ENCODE data around the gene GRIK4. TPM values are rescaled to one million over a fixed set of nuclear protein-coding genes. Genes with fewer than 3 reads are reported as not detected.

Gene GRIK4
- total and polyA plus RNA-seq, 4 donors: 0.41 to 4.9 (median 1.7) TPM

DNA sequence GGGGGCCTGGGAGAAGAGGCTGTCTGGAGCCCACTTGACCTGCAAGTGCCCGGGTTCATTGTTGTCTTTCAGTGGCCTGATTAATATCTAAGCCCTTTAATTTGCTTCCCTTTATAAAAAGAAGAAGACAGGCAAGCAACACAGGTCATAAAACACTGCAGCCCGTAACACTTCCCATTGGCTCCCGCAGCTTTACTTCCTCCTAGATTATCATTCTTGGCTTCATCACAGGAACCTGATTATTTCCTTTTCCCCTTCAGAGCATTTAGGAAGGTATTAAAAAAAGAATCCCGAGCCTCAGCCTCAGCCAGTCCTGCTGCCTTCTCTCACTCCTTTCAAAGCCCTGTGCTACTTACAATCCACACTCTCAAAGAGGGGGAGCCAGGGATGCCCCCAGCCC lies 183.2 kb downstream of the GRIK4 start:
- H3K4me3 ChIP-seq: no peak overlapping the region
- H3K36me3 ChIP-seq (ENCODE audit: control insufficient read depth in 4 of 4, insufficient read depth in 4 of 4, low read length in 4 of 4): no peaks in the 10 kb centered on the region
- TF ChIP-seq, protein P1, sequence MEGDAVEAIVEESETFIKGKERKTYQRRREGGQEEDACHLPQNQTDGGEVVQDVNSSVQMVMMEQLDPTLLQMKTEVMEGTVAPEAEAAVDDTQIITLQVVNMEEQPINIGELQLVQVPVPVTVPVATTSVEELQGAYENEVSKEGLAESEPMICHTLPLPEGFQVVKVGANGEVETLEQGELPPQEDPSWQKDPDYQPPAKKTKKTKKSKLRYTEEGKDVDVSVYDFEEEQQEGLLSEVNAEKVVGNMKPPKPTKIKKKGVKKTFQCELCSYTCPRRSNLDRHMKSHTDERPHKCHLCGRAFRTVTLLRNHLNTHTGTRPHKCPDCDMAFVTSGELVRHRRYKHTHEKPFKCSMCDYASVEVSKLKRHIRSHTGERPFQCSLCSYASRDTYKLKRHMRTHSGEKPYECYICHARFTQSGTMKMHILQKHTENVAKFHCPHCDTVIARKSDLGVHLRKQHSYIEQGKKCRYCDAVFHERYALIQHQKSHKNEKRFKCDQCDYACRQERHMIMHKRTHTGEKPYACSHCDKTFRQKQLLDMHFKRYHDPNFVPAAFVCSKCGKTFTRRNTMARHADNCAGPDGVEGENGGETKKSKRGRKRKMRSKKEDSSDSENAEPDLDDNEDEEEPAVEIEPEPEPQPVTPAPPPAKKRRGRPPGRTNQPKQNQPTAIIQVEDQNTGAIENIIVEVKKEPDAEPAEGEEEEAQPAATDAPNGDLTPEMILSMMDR (IDR thresholded peaks at IDR 0.05; ENCODE audit: control extremely low read depth, extremely low read depth): no peak
- H3K27ac ChIP-seq (ENCODE audit: low read depth in 1 of 2, low read length in 1 of 2): no peak overlapping the region
- WGBS, 2 donors: 25 to 41% methylated on average over 4 of the region's 4 CpGs
- no peak overlapping the region for H3K9ac ChIP-seq (ENCODE audit: insufficient read depth in 1 of 2, low read length in 2 of 2)
- peaks cover 0 to 2% (median 0%) of the 10 kb centered on the region in 4 donors for H3K9me3 ChIP-seq (ENCODE audit: control insufficient read depth in 4 of 4, insufficient read depth in 3 of 4, low read length in 3 of 4)
- H3K4me1 ChIP-seq (ENCODE audit: control insufficient read depth in 5 of 5, insufficient read depth in 5 of 5, low read length in 5 of 5): no peaks in the 10 kb centered on the region
- H3K27me3 ChIP-seq (ENCODE audit: control insufficient read depth in 3 of 3, insufficient read depth in 3 of 3, low read length in 2 of 3): no peaks in the 10 kb centered on the region
- no peak for DNase-seq
- no peak for ATAC-seq (ENCODE audit: insufficient read depth, low FRiP score)

- no peak overlapping the region for H3K9ac ChIP-seq (ENCODE audit: insufficient read depth in 1 of 2, low read length in 2 of 2)
- no peak for ATAC-seq (ENCODE audit: insufficient read depth, low FRiP score)
- H3K4me1 ChIP-seq (ENCODE audit: control insufficient read depth in 5 of 5, insufficient read depth in 5 of 5, low read length in 5 of 5): no peaks in the 10 kb centered on the region
- H3K36me3 ChIP-seq (ENCODE audit: control insufficient read depth in 4 of 4, insufficient read depth in 4 of 4, low read length in 4 of 4): no peaks in the 10 kb centered on the region
- H3K27me3 ChIP-seq (ENCODE audit: control insufficient read depth in 3 of 3, insufficient read depth in 3 of 3, low read length in 2 of 3): no peaks in the 10 kb centered on the region
- H3K4me3 ChIP-seq: no peak overlapping the region
- no peak for DNase-seq
- TF ChIP-seq, protein P1 (IDR thresholded peaks at IDR 0.05; ENCODE audit: control extremely low read depth, extremely low read depth): no peak
- WGBS, 2 donors: 81 to 94% methylated on average over 8 of the region's 8 CpGs
- H3K27ac ChIP-seq (ENCODE audit: low read depth in 1 of 2, low read length in 1 of 2): no peak overlapping the region
- H3K9me3 ChIP-seq (ENCODE audit: control insufficient read depth in 4 of 4, insufficient read depth in 3 of 4, low read length in 3 of 4): peaks cover 0 to 2% (median 0%) of the 10 kb centered on the region in 4 donors
These were observed 183.9 kb downstream of the GRIK4 start for GRCh38 chr11:120695426-120695825.

DNA sequence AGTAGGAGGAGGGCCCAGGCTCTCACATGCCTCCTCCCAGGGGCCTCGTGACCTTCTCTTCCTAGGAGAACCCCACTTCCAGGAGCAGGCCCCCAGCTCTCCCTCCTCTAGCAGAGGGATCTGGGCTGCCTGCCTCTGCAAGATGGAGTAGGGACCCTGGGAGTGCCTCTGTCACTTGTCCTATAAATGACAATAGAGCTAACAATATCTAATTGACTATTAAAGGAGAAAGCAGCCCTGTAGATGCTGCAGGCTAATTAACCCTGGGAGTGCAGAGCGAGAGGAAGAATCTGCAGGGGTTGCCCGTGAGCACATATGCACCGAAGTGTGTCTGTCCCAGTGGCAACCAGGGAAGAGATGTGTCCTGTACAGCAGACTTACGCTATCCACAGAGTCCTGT lies 184.4 kb downstream of the GRIK4 start:
- WGBS, 2 donors: 96 to 97% methylated on average over 5 of the region's 5 CpGs
- Histone ChIP-seq H3K4me1 (ENCODE audit: control insufficient read depth in 5 of 5, insufficient read depth in 5 of 5, low read length in 5 of 5) (no peaks in the 10 kb centered on the region), H3K4me3 (no peak overlapping the region), H3K9ac (ENCODE audit: insufficient read depth in 1 of 2, low read length in 2 of 2) (no peak overlapping the region), H3K27me3 (ENCODE audit: control insufficient read depth in 3 of 3, insufficient read depth in 3 of 3, low read length in 2 of 3) (no peaks in the 10 kb centered on the region), H3K36me3 (ENCODE audit: control insufficient read depth in 4 of 4, insufficient read depth in 4 of 4, low read length in 4 of 4) (no peaks in the 10 kb centered on the region), H3K27ac (ENCODE audit: low read depth in 1 of 2, low read length in 1 of 2) (no peak overlapping the region), H3K9me3 (ENCODE audit: control insufficient read depth in 4 of 4, insufficient read depth in 3 of 4, low read length in 3 of 4) (peaks cover 0 to 2% (median 0%) of the 10 kb centered on the region in 4 donors)
- ATAC-seq (ENCODE audit: insufficient read depth, low FRiP score): no peak
- DNase-seq: no peak
- TF ChIP-seq, protein P1 (IDR thresholded peaks at IDR 0.05; ENCODE audit: control extremely low read depth, extremely low read depth): no peak

GRCh38 chr11:120696597-120697218 lies 185.2 kb downstream of the GRIK4 start:
- Histone ChIP-seq H3K4me1 (ENCODE audit: control insufficient read depth in 5 of 5, insufficient read depth in 5 of 5, low read length in 5 of 5) (no peaks in the 10 kb centered on the region), H3K4me3 (no peak overlapping the region), H3K27me3 (ENCODE audit: control insufficient read depth in 3 of 3, insufficient read depth in 3 of 3, low read length in 2 of 3) (no peaks in the 10 kb centered on the region), H3K9ac (ENCODE audit: insufficient read depth in 1 of 2, low read length in 2 of 2) (no peak overlapping the region), H3K9me3 (ENCODE audit: control insufficient read depth in 4 of 4, insufficient read depth in 3 of 4, low read length in 3 of 4) (peaks cover 0 to 2% (median 0%) of the 10 kb centered on the region in 4 donors), H3K27ac (ENCODE audit: low read depth in 1 of 2, low read length in 1 of 2) (no peak overlapping the region), H3K36me3 (ENCODE audit: control insufficient read depth in 4 of 4, insufficient read depth in 4 of 4, low read length in 4 of 4) (no peaks in the 10 kb centered on the region)
- TF ChIP-seq, protein P1 (IDR thresholded peaks at IDR 0.05; ENCODE audit: control extremely low read depth, extremely low read depth): no peak
- DNase-seq (no peak), ATAC-seq (ENCODE audit: insufficient read depth, low FRiP score) (no peak)
- 78 to 85% methylated on average over 10 to 11 of the region's 11 CpGs for whole genome bisulfite sequencing, 2 donors

Data from lung (tissue), 12 donors.